Measurements from ENCODE around the gene MDFI. TPM values are rescaled to one million over a fixed set of nuclear protein-coding genes. Genes with fewer than 3 reads are reported as not detected.

Gene MDFI
- total RNA-seq, 1 experiment from 2014 or later = not detected

- DNase-seq (ENCODE audit: low read depth) = no peak
- in situ Hi-C loops (cut with HindIII; ENCODE audit: low pct_unique_long_range_greater_than_20kb, low sequenced_read_pairs) = no loop called here
These were observed 53.3 kb downstream of the MDFI start for GRCh38 chr6:41691426-41692079.

DNA sequence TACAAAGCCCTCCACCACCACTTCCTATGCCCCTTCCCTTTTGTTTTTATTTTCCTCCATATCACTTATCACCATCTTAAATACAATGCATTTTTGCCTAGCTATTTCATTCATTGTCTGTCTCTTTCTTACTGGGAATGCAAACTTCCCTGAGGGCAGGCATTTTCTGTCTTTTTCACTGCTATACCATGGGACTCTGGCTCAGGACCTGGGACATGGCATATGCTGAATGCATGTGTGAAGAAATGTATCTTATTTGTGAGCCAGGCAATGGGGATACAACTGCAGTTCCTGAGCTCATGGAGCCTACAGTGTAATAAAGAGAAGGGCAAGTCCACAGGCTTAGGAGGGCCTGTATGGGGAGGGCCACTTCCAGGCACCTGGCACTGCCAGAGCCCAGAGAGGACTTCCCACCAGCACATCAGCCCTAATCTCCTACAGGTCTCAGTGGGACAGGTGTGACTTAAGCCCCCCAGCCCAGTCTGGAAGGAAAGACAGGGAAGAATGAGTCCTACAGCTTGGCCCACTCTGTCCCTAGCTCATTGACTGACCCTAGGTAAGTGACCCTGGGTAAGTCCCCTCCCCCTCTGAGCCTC is 53.9 kb downstream of the MDFI start:
- in situ Hi-C loops (cut with HindIII; ENCODE audit: low pct_unique_long_range_greater_than_20kb, low sequenced_read_pairs) = no loop called here
- DNase-seq (ENCODE audit: low read depth) = no peak

GRCh38 chr6:41692730-41693129 is 54.5 kb downstream of the MDFI start:
- no peak for DNase-seq (ENCODE audit: low read depth)
- in situ Hi-C loops (cut with HindIII; ENCODE audit: low pct_unique_long_range_greater_than_20kb, low sequenced_read_pairs) = no loop called here

DNA sequence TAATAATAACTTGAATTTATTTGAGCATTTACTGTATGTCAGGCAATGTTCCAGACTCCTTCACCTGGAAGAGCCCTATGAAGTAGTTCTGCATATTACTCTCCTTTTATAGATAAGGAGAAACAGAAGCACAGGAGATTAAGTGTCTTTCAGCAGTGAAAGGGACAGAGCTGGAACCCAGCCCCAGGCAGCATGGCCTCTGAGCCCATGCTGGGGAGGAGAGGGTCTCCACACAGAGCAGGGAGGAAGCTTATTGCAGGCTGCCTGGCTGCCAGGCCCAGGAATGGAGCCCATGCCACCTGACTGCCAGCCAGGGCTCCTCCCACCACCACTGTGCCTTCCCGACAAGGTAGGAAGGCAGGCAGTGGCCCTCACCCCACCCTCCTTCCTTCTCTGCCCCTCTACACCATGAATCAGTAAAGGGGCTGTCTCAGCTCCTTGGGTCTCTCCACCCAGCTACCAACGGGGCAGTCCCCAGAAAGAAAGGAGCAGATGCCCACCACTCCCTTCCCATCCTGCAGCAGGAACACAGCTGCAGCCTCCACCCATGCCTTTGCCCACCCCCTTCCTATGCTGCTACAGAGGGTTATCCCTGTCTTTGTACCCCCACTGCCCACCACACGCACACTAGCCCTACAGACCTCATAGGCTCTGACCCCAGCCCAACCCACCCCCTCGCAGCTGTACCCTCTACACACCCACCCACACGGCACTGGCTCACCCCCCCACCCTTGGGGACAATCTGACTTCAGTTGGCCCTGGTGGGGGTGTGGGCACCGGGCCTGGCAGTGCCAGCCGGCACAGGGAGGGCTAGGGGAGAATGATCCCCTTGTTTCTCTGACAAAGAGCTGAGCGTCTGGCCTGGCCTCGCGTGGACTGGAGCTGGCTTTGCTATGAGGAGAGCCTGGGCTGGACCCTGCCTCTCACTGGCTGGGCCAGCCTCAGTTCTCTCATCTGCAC is 55.3 kb downstream of the MDFI start:
- no peak for DNase-seq (ENCODE audit: low read depth)
- in situ Hi-C loops (cut with HindIII; ENCODE audit: low pct_unique_long_range_greater_than_20kb, low sequenced_read_pairs) = no loop called here

- no peak for DNase-seq (ENCODE audit: low read depth)
- in situ Hi-C loops (cut with HindIII; ENCODE audit: low pct_unique_long_range_greater_than_20kb, low sequenced_read_pairs) = no loop called here
These were observed 56.7 kb downstream of the MDFI start for GRCh38 chr6:41694815-41695526.

DNA sequence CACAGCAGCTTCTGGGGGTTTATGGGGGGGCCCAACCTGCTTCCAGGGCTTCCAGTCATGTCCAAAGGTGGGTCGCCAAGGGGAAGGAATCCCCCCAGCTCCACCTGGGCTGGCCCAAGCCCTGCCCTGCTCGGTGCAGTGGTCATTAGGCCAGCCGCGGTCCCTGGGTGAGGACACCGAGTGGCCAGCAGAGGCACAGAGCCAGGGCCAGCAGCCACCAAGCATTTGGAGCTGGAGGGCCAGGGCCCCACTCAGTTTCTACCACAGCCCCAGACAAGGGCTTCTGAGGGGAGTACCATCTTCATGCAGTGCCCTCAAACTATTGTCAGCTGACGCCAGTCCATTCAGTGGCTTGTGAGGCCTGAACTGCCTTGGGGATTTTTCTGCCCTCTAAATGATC is 57.6 kb downstream of the MDFI start:
- DNase-seq (ENCODE audit: low read depth) = no peak
- in situ Hi-C loops (cut with HindIII; ENCODE audit: low pct_unique_long_range_greater_than_20kb, low sequenced_read_pairs) = no loop called here

DNA sequence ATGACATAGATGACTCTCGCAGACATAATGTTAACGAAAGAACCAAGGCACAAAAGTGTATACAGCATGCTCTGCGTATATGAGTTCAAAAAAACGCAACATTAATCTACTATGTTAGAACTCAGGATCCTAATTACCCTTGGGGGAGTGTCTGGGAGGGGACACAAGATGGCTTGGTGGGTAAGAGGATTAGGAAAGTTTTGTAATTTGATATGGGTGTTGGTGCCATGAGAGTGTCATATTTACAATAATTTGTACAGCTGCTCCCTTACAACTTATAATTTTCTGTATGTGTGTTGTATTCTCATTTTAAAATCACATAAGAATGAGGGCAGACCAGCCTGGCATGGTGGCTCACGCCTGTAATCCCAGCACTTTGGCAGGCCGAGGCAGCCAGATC is 58.5 kb downstream of the MDFI start:
- DNase-seq (ENCODE audit: low read depth) = no peak
- in situ Hi-C loops (cut with HindIII; ENCODE audit: low pct_unique_long_range_greater_than_20kb, low sequenced_read_pairs) = no loop called here

DNA sequence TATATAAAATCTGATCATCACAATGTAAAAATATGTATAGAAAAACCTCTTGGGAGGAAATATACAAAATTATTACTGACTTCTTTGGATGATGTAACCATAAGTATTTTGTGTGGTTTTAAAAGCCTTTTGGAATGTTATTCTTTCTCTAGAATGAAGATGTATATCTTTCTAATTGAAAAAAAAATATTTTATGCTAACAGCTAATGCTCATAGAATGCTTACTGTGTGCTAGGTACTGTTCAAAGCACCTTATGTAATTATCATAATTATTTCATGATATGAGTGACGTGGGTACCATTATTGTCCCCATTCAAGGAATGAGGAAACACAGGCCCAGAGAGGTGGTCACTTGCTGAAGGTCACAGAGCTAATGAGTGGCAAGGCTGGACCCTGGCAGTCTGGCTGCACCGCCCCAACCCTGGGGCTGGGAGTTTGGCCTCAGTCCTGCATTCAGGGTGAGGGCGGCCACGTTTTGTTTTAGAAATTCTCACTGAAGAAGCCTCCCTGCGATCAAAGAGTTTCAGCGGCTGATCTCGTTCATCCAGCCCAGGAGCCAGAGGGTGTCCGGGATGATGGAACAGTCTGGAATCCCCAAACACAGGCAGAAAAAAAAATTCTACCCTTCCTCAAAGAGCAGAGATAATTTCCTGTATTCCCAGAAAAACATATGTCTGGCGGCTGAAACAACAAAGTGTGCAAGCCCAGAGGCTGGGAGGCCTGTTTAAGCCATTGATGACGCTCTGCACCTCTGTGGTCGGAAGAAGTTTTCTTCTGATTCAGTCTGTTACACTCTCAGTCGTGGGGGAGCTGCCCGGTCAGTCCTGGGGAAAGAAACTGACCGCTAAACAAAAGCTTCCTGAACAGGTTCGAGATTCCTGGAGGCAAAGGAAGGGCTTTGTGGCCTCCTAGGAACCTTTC is 59.9 kb downstream of the MDFI start:
- in situ Hi-C loops (cut with HindIII; ENCODE audit: low pct_unique_long_range_greater_than_20kb, low sequenced_read_pairs) = no loop called here
- DNase-seq (ENCODE audit: low read depth) = no peak

- in situ Hi-C loops (cut with HindIII; ENCODE audit: low pct_unique_long_range_greater_than_20kb, low sequenced_read_pairs) = no loop called here
- no peak for DNase-seq (ENCODE audit: low read depth)
These were observed 60.8 kb downstream of the MDFI start for GRCh38 chr6:41699063-41699462.

DNA sequence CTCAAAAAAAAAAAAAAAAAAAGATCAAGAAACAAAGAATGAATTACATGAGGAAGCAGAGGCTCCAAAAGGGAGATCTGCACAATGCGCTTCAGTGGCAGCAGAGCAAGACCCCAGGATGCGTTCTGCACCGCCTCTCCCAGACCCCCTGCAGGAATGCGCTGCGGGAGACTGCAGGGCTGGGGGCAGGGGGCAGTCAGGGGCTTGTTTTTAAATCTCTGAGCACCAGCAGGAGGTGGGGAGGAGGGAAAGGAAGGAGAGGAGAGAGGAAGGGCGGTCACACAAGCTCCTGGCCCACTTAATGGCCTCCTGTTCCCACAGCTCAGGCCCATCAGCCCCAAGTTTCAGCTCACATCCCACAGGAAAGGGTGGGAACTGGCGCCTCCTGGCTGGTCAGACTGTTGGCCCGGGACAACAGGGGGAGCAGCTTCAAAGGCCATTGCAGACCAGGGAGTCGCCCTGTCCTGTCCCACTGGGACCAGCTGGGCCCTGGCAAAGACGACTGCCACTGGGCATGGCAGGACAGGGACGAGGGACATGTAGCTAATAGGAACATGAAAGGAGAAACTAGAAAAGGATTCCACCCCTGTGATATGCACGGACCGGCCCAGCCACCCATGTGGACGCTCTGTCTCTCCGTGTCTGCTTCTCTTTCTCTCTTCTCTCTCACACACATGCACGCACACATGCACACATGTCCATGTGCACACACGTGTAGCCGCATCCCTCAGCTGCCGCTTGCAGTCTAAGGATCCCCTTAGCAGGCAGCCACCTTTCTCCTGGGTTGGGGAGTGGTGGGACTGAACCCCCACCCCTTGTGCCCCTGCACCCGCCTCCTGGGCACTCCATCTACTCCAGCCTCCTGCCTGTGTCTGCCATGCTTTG is 62.4 kb downstream of the MDFI start:
- DNase-seq (ENCODE audit: low read depth) = no peak
- in situ Hi-C loops (cut with HindIII; ENCODE audit: low pct_unique_long_range_greater_than_20kb, low sequenced_read_pairs) = no loop called here

GRCh38 chr6:41702089-41702745 is 63.9 kb downstream of the MDFI start:
- in situ Hi-C loops (cut with HindIII; ENCODE audit: low pct_unique_long_range_greater_than_20kb, low sequenced_read_pairs) = no loop called here
- no peak for DNase-seq (ENCODE audit: low read depth)

DNA sequence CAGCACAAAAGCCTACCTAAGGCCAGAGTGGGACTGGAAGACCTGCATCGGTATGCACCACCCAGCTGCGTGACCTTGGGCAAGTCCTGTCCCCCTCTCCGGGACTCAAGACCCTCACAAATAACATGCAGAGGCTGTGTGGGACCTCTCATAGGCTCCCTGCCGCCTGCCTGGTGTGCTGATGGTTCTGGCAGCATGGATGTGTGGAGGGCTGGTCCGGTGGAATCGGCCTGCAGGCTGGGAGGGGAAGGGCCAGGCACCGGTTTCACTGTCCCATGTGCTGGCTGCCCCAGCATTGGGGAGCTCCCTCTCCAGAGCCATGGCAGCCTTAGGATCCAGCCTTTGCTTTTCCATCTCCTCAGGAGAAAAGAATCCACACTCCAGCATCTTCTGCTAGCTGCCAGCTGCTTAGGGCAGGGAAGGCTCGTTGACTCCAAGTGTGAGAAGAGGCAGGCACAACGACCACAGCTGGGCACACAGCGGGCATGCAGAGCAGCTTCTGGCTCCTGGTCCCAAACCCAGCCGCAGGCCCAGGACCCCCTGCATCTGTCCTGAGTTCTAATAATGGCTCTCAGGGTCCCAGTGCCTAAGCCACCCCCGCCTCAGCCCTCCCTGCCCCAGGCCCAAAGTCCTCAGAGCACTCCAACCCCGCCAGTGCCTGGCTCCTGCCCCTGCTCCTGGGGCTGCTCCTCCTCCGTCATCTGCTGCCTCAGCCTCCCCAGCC is 64.7 kb downstream of the MDFI start:
- in situ Hi-C loops (cut with HindIII; ENCODE audit: low pct_unique_long_range_greater_than_20kb, low sequenced_read_pairs) = no loop called here

More for the DNA sequence above, 64.7 kb downstream of the MDFI start:
- DNase-seq (ENCODE audit: low read depth) = no peak
